Activated CD4-positive, alpha-beta T cell treated with anti-CD3 and anti-CD28 coated beads, Interleukin-2, amount 10 ng/mL, durations not matched to agents 24 days and 14 days (primary cell): ENCODE results near the gene TGFB1I1. TPM values are rescaled to one million over a fixed set of nuclear protein-coding genes. Genes with fewer than 3 reads are reported as not detected.
A peak's percentile ranks its signal among the peaks of the same experiment; 100 is the strongest.

ENCODE experiments used
- DNase-seq: peaks from one replicate; pipeline ENCODE4 v3.0.0; 2022
- H3K27ac Mint-ChIP-seq: one replicate; pipeline ENCODE4 v1.8.0; 2022; ENCODE audit warnings: mild to moderate bottlenecking, mixed read lengths
- H3K27me3 Mint-ChIP-seq: one replicate; pipeline ENCODE4 v1.8.0; 2022; ENCODE audit warnings: mixed read lengths
- H3K36me3 Mint-ChIP-seq: one replicate; pipeline ENCODE4 v1.8.0; 2022; ENCODE audit warnings: low read depth, mild to moderate bottlenecking, mixed read lengths
- H3K4me1 Mint-ChIP-seq: one replicate; pipeline ENCODE4 v1.8.0; 2021; ENCODE audit warnings: mixed read lengths
- H3K4me3 Mint-ChIP-seq: one replicate; pipeline ENCODE4 v1.8.0; 2022; ENCODE audit warnings: mild to moderate bottlenecking, moderate library complexity, mixed read lengths
- H3K9me3 Mint-ChIP-seq: one replicate; pipeline ENCODE4 v1.8.0; 2021; ENCODE audit warnings: mixed read lengths
- intact Hi-C: fragments of 100-400 bp; cut with micrococcal nuclease; formaldehyde crosslinking; loops from one replicate; pipeline ENCODE4 v1.15.1; 2023
- total RNA-seq: library from RNA; stranded (reverse); gene quantifications from 2 replicates; pipeline ENCODE4 v1.2.3, GENCODE V29; 2022

The TGFB1I1 gene
- total RNA-seq, 1 donor from 2014 or later, result 0.49 TPM

DNA sequence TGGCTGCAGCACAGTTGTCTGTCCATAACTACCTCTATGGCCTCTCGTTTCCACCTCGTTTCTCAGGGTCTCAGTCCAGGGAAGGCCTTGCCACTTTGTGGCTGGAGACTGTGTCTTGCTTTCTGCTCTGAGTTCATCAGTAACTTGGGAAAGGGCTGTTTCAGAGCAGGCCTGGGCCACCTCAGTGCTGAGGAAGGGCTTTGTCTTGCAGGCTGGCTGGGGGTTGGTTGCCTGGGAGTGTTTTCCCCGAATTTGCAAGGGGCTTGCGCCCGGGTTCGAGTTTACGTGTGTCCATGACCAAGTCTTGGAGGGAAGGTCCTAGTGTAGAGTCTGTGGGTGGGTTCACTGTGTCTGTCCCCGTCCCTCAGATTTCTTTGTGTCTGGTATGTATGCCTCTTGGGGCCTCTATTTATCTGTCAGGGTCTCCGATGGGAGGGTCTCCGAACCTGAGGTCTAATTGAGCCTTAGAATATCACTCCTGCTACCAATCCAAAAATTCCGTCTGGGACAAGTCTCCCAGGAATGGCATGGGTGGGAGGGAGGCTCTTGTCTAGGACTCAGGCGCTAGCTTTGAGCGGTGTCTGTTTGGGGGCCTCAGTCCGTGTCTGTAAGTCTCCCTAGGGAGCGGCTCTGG lies 594 bp upstream of the TGFB1I1 start:
- Mint-ChIP-seq H3K4me3 (peak overlapping the region; percentile 33), H3K36me3 (peaks cover 6% of the 10 kb centered on the region), H3K4me1 (peaks cover 24% of the 10 kb centered on the region), H3K9me3 (no peaks in the 10 kb centered on the region), H3K27ac (no peak overlapping the region), H3K27me3 (peaks cover 40% of the 10 kb centered on the region)
- peak; percentile 58 for DNase-seq
- intact Hi-C loops, result no loop called here

DNA sequence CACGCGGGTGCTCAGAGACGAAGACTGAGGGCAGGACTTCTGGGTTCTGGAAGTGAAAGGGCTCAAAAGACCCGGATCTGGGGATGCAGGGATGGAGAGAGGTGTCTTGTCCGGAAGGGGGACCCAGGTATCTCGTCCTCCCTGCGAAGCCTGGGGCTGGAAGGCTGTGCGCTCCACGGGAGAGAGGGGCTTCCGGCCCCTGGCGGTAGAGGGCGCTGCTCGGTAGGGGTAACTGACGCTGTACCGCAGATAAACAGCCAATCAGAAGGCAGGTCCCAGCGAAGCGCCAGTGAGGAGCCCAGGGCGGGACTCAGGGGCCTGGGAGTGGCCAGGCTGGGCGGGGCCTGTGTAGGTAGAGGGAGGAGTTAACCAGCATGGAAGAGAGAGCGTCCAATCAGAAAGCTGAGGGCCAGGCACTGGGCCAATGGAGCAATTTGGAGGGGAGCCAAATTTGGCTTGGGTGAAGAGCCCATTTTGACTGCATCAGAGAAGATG lies 804 bp downstream of the TGFB1I1 start:
- H3K4me3 Mint-ChIP-seq, result peak overlapping the region; percentile 67
- peaks cover 44% of the 10 kb centered on the region for H3K27me3 Mint-ChIP-seq
- H3K27ac Mint-ChIP-seq, result no peak overlapping the region
- H3K4me1 Mint-ChIP-seq, result peaks cover 18% of the 10 kb centered on the region
- intact Hi-C loops, result no loop called here
- peak; percentile 82 for DNase-seq
- no peaks in the 10 kb centered on the region for H3K36me3 Mint-ChIP-seq
- H3K9me3 Mint-ChIP-seq, result no peaks in the 10 kb centered on the region

DNA sequence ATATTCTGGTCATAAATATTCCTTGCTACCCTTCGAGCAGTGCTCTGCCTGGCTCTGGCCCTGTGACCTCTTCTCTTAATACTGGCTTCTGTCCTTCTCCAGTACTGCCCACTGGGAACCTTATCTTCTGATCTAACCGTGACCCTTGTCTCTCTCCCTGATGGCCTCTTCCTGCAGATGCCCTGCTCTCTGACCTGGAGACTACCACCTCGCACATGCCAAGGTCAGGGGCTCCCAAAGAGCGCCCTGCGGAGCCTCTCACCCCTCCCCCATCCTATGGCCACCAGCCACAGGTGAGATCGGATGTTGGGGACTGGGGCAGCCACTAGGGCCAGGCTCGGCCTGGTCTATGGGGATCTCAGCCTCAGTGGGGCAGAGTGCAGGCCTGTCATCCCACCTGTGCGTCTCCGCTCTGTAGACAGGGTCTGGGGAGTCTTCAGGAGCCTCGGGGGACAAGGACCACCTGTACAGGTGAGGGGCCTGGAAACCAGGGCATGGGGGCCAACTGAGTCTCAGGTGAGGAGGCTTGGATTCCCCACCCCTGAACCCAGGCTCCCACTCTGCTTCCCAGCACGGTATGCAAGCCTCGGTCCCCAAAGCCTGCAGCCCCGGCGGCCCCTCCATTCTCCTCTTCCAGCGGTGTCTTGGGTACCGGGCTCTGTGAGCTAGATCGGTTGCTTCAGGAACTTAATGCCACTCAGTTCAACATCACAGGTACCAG lies 1.5 kb downstream of the TGFB1I1 start:
- intact Hi-C loops, result no loop called here
- no peak overlapping the region for H3K27ac Mint-ChIP-seq
- peak; percentile 54 for DNase-seq
- H3K36me3 Mint-ChIP-seq, result no peaks in the 10 kb centered on the region
- peaks cover 44% of the 10 kb centered on the region for H3K27me3 Mint-ChIP-seq
- H3K4me1 Mint-ChIP-seq, result peaks cover 19% of the 10 kb centered on the region
- no peak overlapping the region for H3K4me3 Mint-ChIP-seq
- H3K9me3 Mint-ChIP-seq, result no peaks in the 10 kb centered on the region

DNA sequence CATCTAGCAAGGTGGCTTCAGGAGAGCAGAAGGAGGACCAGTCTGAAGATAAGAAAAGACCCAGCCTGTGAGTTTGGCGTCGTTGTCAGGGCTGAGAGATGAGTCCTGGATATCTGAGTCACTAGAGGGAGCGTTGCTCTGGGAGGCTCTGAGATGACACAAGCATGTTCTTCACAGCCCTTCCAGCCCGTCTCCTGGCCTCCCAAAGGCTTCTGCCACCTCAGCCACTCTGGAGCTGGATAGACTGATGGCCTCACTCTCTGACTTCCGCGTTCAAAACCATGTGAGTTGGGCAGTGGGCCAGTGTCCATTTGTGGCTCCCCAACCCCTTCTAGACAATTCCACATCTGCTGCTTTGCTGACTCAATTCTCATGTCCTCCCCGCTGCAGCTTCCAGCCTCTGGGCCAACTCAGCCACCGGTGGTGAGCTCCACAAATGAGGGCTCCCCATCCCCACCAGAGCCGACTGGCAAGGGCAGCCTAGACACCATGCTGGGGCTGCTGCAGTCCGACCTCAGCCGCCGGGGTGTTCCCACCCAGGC lies 2.3 kb downstream of the TGFB1I1 start:
- peak; percentile 55 for DNase-seq
- intact Hi-C loops, result no loop called here
- H3K27me3 Mint-ChIP-seq, result peaks cover 44% of the 10 kb centered on the region
- H3K27ac Mint-ChIP-seq, result no peak overlapping the region
- peaks cover 19% of the 10 kb centered on the region for H3K4me1 Mint-ChIP-seq
- H3K36me3 Mint-ChIP-seq, result no peaks in the 10 kb centered on the region
- H3K4me3 Mint-ChIP-seq, result peak overlapping the region; percentile 3
- H3K9me3 Mint-ChIP-seq, result no peaks in the 10 kb centered on the region

DNA sequence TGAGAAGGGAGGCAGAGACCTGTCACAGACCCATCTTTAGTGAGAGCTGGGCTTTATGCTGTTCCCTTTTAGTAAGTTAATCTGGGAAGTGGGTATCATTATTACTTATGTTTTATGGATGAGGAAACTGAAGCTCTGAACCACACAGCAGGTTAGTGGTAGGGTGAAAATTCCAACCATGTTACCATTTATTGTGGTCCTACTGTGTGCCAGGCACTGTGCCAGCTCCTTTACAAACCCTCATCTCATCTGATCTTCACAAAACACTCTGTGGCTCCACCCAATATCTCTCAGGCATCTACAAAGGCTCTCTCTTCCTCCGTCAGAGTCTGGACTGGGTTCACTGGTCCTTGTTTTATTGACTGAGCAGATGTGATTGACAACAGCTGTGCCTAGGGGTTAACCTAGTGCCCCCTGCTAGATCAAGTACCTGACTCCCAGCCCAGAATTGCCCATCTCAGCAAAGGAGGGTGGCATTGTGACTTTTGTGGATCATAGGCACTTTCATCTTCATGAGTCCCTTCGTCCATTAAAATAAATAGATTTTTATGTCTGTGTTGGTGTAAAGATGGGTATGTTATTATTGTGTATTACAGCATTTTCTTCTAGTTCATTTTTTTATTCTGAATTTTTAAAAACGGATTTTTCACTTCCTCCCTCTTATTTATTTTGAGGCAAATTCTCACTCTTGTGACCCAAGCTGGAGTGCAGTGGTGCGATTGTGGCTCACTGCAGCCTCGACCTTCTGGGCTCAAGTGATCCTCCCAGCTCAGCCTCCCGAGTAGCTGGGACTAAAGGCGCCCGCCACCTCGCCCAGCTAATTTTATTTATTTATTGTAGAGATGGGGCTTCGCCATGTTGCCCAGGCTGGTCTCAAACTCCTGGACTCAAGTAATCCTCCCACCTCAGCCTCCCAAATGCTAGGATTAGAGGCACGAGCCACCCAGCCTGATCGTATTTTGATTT lies 3.1 kb downstream of the TGFB1I1 start:
- intact Hi-C loops, result loop anchor here (5.0 kb wide), 1 partner anchor 392 kb away; no protein-coding TSS in a partner anchor
- DNase-seq, result no peak

DNA sequence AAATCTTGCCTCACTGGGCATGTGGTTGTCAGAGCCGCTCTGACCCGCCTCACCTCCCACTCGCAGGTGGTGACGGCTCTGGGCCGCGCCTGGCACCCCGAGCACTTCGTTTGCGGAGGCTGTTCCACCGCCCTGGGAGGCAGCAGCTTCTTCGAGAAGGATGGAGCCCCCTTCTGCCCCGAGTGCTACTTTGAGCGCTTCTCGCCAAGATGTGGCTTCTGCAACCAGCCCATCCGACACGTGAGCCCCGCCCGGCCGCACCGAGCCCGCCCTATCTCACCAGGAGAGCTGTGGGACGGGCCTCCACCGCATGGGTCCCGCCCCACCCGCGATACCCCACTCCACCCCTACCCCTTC lies 4.0 kb downstream of the TGFB1I1 start:
- Mint-ChIP-seq H3K4me3 (peak overlapping the region; percentile 90), H3K27ac (no peak overlapping the region), H3K27me3 (peaks cover 49% of the 10 kb centered on the region), H3K36me3 (no peaks in the 10 kb centered on the region), H3K4me1 (peaks cover 19% of the 10 kb centered on the region), H3K9me3 (no peaks in the 10 kb centered on the region)
- peak; percentile 64 for DNase-seq
- intact Hi-C loops, result loop anchor here (5.0 kb wide), 1 partner anchor 391 kb away; no protein-coding TSS in a partner anchor

More for the DNA sequence above, 3.1 kb downstream of the TGFB1I1 start:
- Mint-ChIP-seq H3K27me3 (peaks cover 49% of the 10 kb centered on the region), H3K9me3 (no peaks in the 10 kb centered on the region), H3K36me3 (no peaks in the 10 kb centered on the region), H3K4me1 (peaks cover 19% of the 10 kb centered on the region), H3K4me3 (no peak overlapping the region), H3K27ac (no peak overlapping the region)

DNA sequence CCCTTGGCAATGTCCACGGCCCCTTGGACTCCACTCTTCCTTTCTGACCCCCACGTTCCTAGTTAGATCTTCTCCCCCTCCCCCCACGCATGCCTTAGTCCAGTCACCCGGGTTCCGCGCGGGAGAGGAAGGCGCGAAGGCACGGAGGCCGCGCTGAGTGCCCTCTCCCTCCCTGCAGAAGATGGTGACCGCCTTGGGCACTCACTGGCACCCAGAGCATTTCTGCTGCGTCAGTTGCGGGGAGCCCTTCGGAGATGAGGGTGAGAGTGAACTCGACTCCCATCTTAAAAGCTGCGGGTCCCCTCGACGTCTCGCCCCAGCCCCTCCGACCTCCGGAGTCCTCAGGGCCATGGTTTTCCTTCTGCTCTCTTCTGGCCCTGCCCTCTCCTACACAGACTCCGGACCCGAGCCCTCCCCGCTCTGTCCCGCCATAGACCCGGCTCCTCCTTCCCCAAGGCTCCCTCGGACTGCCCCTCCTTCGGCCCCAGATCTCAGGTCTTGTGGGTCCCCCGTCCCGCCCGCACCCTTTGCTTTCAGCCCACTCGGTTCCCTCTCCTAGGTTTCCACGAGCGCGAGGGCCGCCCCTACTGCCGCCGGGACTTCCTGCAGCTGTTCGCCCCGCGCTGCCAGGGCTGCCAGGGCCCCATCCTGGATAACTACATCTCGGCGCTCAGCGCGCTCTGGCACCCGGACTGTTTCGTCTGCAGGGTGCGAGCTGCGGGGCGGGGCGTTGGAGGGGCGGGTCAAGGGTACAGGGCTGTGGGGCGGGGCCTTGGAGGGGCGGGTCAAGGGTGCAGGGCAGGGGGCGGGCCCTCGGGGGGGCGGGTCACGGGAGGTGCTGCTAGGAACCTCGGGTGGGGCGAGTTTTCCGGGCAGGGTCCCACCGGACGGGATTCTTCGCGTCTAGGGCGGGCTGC lies 4.6 kb downstream of the TGFB1I1 start:
- H3K9me3 Mint-ChIP-seq, result no peaks in the 10 kb centered on the region
- peak overlapping the region; percentile 66 for H3K27ac Mint-ChIP-seq
- H3K36me3 Mint-ChIP-seq, result no peaks in the 10 kb centered on the region
- peaks cover 17% of the 10 kb centered on the region for H3K4me1 Mint-ChIP-seq
- peak overlapping the region; percentile 90 for H3K4me3 Mint-ChIP-seq
- peak; percentile 93 for DNase-seq
- intact Hi-C loops, result loop anchor here (1.0 to 5.0 kb wide), 3 partner anchors 11 to 391 kb away; partner anchors contain the start of gene ARMC5
- H3K27me3 Mint-ChIP-seq, result peaks cover 43% of the 10 kb centered on the region

DNA sequence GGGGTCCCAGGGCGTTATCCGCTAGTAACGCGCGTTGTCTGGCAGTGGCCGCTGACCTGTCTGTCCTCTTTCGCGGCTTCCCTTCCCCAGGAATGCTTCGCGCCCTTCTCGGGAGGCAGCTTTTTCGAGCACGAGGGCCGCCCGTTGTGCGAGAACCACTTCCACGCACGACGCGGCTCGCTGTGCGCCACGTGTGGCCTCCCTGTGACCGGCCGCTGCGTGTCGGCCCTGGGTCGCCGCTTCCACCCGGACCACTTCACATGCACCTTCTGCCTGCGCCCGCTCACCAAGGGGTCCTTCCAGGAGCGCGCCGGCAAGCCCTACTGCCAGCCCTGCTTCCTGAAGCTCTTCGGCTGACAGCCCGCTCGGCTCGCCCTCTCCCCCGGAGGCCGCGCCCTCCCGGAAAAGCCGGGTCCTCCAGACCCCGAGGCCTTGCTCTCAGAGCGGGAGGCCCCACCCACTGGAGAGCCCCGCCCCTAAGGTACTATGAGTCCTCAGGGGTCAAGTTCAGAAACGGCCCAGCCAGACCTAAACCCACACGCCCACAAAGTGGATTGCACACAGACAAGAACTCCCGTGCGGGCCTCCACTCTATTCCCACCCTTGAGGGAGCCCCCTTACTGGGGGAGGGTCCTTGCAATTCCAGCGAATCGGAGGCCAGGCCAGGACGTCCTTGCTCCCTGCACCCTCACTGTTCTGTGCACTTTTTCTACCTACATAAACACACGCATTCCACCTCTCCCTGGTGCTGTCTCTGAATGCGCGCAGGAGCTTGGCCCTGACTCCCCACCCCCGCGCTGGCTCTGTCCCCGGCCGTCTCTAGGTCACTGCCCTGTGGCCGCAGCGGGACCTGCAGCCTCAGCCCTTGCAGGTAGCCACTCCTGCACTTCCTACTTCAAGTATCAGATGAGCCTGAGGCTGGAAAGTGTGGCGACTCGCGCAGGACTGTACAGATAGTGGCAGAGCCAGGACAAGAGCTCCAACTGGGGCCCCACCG lies 5.6 kb downstream of the TGFB1I1 start:
- peak; percentile 82 for DNase-seq
- H3K27ac Mint-ChIP-seq, result peak overlapping the region; percentile 27

DNA sequence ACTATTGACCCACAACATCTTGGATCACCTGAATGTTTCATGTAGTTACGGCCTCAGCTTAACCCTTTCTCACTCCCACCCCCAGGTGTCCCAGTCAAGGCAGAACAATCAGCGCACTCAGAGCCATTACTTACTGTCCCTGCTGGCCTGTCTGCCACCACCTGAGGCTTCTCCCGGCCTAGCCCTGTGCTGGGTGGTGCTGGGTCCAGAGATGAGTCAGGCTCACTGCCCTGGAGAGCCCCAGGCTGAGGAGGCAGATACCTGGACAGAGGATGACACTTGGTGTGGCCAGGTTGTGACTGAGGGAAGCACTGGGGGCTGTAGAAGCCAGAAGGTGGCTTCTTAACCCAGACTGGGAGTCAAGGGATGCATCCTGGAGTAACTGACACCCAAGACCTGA lies 7.0 kb downstream of the TGFB1I1 start:
- peaks cover 39% of the 10 kb centered on the region for H3K27me3 Mint-ChIP-seq
- peaks cover 11% of the 10 kb centered on the region for H3K4me1 Mint-ChIP-seq
- H3K36me3 Mint-ChIP-seq, result no peaks in the 10 kb centered on the region
- H3K9me3 Mint-ChIP-seq, result no peaks in the 10 kb centered on the region
- H3K4me3 Mint-ChIP-seq, result no peak overlapping the region
- H3K27ac Mint-ChIP-seq, result no peak overlapping the region
- intact Hi-C loops, result loop anchor here (5.0 kb wide), 1 partner anchor 388 kb away; no protein-coding TSS in a partner anchor
- DNase-seq, result no peak

More for the DNA sequence above, 5.6 kb downstream of the TGFB1I1 start:
- Mint-ChIP-seq H3K4me3 (peak overlapping the region; percentile 90), H3K9me3 (no peaks in the 10 kb centered on the region), H3K27me3 (peaks cover 45% of the 10 kb centered on the region), H3K4me1 (peaks cover 15% of the 10 kb centered on the region), H3K36me3 (no peaks in the 10 kb centered on the region)
- intact Hi-C loops, result loop anchor here (1.0 to 5.0 kb wide), 3 partner anchors 10 to 390 kb away; partner anchors contain the start of gene ARMC5

DNA sequence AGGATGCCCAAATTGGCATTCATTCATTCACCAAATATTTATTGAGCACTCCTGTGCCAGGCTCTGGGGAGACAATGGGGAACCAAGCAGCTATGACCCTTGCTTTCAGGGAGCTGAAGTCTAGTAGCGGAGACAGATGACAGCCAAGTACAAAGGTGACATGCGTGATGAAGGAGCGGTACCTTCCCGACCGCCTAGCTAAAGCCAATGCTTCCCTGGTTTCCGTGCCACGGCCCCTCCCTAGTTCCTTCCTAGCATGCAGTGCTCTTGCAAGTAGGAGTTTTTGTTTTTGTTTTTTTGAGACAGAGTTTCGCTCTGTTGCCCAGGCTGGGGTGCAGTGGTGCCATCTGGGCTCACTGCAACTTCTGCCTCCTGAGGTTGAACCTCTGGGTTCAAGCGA lies 7.8 kb downstream of the TGFB1I1 start:
- Mint-ChIP-seq H3K27me3 (peaks cover 34% of the 10 kb centered on the region), H3K36me3 (no peaks in the 10 kb centered on the region)
- intact Hi-C loops, result loop anchor here (5.0 kb wide), 1 partner anchor 388 kb away; no protein-coding TSS in a partner anchor

DNA sequence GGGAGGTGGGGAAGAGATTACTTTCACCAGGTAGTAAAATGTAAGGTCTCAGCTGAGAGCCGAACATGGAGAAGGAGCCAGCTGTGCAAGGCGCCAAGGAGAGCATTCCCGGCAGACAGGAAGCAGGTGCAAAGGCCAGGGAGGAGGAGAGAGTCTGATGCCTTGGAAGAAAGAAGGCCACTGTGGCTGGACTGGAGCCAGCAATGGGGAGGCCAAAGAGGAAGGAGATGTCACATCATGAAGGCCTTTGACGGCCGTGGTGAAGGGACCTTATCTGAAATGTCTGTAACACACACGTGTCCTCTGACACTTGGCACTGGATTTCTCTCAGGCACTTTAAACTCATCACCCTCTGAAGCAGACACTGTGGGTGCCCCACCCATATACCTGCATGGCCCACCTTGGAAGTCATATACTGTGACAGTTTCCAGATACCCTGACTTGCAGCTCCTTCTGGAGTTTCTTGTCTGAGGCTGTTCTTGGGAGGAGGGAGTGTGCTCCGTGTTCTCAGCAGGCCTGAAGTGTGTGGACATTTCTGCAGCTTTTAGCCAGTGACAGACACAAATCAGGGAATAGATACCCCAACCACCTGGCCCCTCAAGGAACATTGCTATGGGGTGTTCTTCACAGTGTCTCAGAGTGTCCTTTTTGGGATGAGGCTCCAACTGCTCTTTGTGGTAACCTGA lies 9.0 kb downstream of the TGFB1I1 start:
- Mint-ChIP-seq H3K4me3 (no peak overlapping the region), H3K36me3 (no peaks in the 10 kb centered on the region), H3K4me1 (peaks cover 11% of the 10 kb centered on the region), H3K9me3 (no peaks in the 10 kb centered on the region), H3K27me3 (peaks cover 39% of the 10 kb centered on the region), H3K27ac (no peak overlapping the region)
- intact Hi-C loops, result no loop called here
- no peak for DNase-seq

More for the DNA sequence above, 7.8 kb downstream of the TGFB1I1 start:
- Mint-ChIP-seq H3K4me1 (peaks cover 11% of the 10 kb centered on the region), H3K4me3 (no peak overlapping the region), H3K9me3 (no peaks in the 10 kb centered on the region), H3K27ac (no peak overlapping the region)
- DNase-seq, result no peak
